ENCODE results near the gene NDUFS1.

- no peak for TF ChIP-seq CTCF (conservative IDR thresholded peaks at IDR 0.05 in 1 of 2, IDR thresholded peaks at IDR 0.05 in 1 of 2; ENCODE audit: extremely low read depth in 1 of 2, insufficient read depth in 1 of 2, low read depth in 1 of 2, low read length in 2 of 2)
- no peak for TF ChIP-seq EZH2 (IDR thresholded peaks at IDR 0.05; ENCODE audit: borderline replicate concordance, low read length)
Observed at GRCh38 chr2:206092297-206092696, 66.9 kb downstream of the NDUFS1 start.

Measured in mammary epithelial cell (primary cell).